ENCODE results near the gene EGFL7. TPM values are rescaled to one million over a fixed set of nuclear protein-coding genes. Genes with fewer than 3 reads are reported as not detected.

Gene EGFL7
- total RNA-seq, 3 donors from 2014 or later (not counting 1 experiment from before 2014, with no cell fraction given) = 0.28 to 0.47 (median 0.29) TPM

GRCh38 chr9:136667214-136667939, 4.7 kb downstream of the EGFL7 start:
- Mint-ChIP-seq H3K9me3 (no peaks in the 10 kb centered on the region), H3K4me3 (no peak overlapping the region), H3K27me3 (ENCODE audit: low read depth in 2 of 2) (peaks cover 0 to 10% of the 10 kb centered on the region in 2 donors), H3K27ac (no peak overlapping the region), H3K36me3 (no peaks in the 10 kb centered on the region), H3K4me1 (peaks cover 0 to 13% of the 10 kb centered on the region in 2 donors)
- DNase-seq (no peak), ATAC-seq (no peak)
- no peaks in the 10 kb centered on the region for H3K9me3 ChIP-seq (ENCODE audit: control insufficient read depth, insufficient read depth, low read length)
- WGBS (ENCODE audit: insufficient coverage) = 83% methylated on average over 21 of the region's 21 CpGs
- H3K27me3 ChIP-seq (ENCODE audit: control insufficient read depth, insufficient read depth, low read length) = peaks cover 31% of the 10 kb centered on the region
- TF ChIP-seq, protein P1, sequence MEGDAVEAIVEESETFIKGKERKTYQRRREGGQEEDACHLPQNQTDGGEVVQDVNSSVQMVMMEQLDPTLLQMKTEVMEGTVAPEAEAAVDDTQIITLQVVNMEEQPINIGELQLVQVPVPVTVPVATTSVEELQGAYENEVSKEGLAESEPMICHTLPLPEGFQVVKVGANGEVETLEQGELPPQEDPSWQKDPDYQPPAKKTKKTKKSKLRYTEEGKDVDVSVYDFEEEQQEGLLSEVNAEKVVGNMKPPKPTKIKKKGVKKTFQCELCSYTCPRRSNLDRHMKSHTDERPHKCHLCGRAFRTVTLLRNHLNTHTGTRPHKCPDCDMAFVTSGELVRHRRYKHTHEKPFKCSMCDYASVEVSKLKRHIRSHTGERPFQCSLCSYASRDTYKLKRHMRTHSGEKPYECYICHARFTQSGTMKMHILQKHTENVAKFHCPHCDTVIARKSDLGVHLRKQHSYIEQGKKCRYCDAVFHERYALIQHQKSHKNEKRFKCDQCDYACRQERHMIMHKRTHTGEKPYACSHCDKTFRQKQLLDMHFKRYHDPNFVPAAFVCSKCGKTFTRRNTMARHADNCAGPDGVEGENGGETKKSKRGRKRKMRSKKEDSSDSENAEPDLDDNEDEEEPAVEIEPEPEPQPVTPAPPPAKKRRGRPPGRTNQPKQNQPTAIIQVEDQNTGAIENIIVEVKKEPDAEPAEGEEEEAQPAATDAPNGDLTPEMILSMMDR (IDR thresholded peaks at IDR 0.05) = no peak
- intact Hi-C loops (cut with micrococcal nuclease) = no loop called here
- H3K27ac ChIP-seq (ENCODE audit: low read length) = no peak overlapping the region
- peaks cover 12% of the 10 kb centered on the region for H3K4me1 ChIP-seq (ENCODE audit: control insufficient read depth, insufficient read depth, low read length)
- no peak overlapping the region for H3K4me3 ChIP-seq (ENCODE audit: low read length)
- H3K36me3 ChIP-seq (ENCODE audit: control insufficient read depth, insufficient read depth, low read length) = no peaks in the 10 kb centered on the region

DNA sequence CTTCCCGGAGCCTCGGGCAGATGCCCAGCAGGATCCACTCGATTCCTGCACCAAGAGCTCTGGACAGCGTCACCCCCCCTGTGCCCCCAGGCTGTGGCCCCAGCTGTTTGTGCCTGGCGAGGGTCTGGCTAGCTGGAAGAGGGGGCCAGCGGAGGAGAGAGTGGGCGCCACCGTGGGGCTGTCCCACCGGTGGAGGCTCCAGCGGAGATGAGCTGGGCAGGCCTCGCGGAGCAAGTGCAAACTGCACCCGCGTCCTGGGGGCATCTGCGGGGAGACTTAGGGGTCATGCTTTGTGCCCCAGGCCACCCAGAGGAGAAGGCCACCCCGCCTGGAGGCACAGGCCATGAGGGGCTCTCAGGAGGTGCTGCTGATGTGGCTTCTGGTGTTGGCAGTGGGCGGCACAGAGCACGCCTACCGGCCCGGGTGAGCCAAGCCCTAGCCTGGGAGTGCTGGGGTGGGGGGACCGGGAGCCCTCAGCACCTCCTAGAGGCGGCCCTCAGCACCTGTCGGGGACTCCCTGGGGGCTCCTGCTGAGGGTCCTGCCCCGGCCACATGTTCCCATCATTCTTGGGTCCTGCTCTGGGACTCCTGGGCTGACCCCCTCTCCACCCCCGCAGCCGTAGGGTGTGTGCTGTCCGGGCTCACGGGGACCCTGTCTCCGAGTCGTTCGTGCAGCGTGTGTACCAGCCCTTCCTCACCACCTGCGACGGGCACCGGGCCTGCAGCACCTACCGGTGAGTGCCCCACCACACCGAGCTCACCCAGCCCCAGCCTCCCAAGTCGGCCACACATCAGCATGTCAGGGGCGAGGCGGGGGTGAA, 5.4 kb downstream of the EGFL7 start:
- peaks cover 12% of the 10 kb centered on the region for H3K4me1 ChIP-seq (ENCODE audit: control insufficient read depth, insufficient read depth, low read length)
- H3K9me3 Mint-ChIP-seq = no peaks in the 10 kb centered on the region
- no peaks in the 10 kb centered on the region for H3K36me3 Mint-ChIP-seq
- no peaks in the 10 kb centered on the region for H3K36me3 ChIP-seq (ENCODE audit: control insufficient read depth, insufficient read depth, low read length)
- intact Hi-C loops (cut with micrococcal nuclease) = no loop called here
- H3K27ac Mint-ChIP-seq = no peak overlapping the region
- TF ChIP-seq, protein P1 (IDR thresholded peaks at IDR 0.05) = no peak
- 78% methylated on average over 40 of the region's 40 CpGs for WGBS (ENCODE audit: insufficient coverage)
- peaks cover 0 to 10% of the 10 kb centered on the region in 2 donors for H3K27me3 Mint-ChIP-seq (ENCODE audit: low read depth in 2 of 2)
- no peak overlapping the region for H3K27ac ChIP-seq (ENCODE audit: low read length)
- H3K4me1 Mint-ChIP-seq = peaks cover 0 to 13% of the 10 kb centered on the region in 2 donors
- no peak for ATAC-seq
- peaks cover 25% of the 10 kb centered on the region for H3K27me3 ChIP-seq (ENCODE audit: control insufficient read depth, insufficient read depth, low read length)
- no peak for DNase-seq
- no peaks in the 10 kb centered on the region for H3K9me3 ChIP-seq (ENCODE audit: control insufficient read depth, insufficient read depth, low read length)
- no peak overlapping the region for H3K4me3 Mint-ChIP-seq
- H3K4me3 ChIP-seq (ENCODE audit: low read length) = no peak overlapping the region

DNA sequence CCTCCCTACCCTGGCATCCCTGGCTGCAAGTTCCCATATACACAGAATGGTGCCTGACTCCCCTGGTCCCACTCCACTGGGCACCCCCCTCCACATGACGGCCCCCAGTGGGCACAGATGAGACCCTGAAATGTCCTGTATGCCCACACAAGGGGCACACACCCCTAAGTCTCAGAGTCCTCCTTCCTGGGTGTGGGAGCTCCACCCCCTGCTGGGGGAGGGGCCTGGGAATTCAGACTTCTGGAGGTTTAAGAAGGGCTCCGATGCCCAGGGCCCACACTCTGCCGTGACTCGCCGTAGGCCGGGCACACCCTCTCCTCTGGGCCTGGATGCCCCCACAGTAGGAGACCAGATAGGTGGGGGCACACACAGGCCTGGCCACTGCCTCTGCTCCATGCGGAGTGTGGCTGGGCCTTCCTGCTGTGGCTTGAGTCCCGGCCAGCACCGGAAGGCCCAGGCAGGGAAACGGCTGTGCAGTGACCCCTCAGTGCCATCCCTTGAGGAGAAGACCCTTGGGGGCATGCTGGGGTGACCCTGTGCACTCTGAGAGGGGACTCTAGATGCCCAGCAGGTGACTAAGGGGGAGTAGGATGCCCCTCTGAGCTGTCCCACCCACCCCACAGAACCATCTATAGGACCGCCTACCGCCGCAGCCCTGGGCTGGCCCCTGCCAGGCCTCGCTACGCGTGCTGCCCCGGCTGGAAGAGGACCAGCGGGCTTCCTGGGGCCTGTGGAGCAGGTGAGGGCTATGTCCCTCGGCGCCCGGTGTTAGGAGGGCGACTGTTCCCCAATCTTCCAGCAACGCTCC, 6.5 kb downstream of the EGFL7 start:
- 86% methylated on average over 23 of the region's 23 CpGs for WGBS (ENCODE audit: insufficient coverage)
- Mint-ChIP-seq H3K4me1 (peaks cover 0 to 13% of the 10 kb centered on the region in 2 donors), H3K4me3 (no peak overlapping the region), H3K36me3 (no peaks in the 10 kb centered on the region), H3K9me3 (no peaks in the 10 kb centered on the region), H3K27me3 (ENCODE audit: low read depth in 2 of 2) (peaks cover 0 to 5% of the 10 kb centered on the region in 2 donors), H3K27ac (no peak overlapping the region)
- DNase-seq = no peak
- intact Hi-C loops (cut with micrococcal nuclease) = no loop called here
- H3K4me3 ChIP-seq (ENCODE audit: low read length) = no peak overlapping the region
- no peaks in the 10 kb centered on the region for H3K9me3 ChIP-seq (ENCODE audit: control insufficient read depth, insufficient read depth, low read length)
- no peaks in the 10 kb centered on the region for H3K36me3 ChIP-seq (ENCODE audit: control insufficient read depth, insufficient read depth, low read length)
- peaks cover 12% of the 10 kb centered on the region for H3K4me1 ChIP-seq (ENCODE audit: control insufficient read depth, insufficient read depth, low read length)
- peaks cover 18% of the 10 kb centered on the region for H3K27me3 ChIP-seq (ENCODE audit: control insufficient read depth, insufficient read depth, low read length)
- no peak overlapping the region for H3K27ac ChIP-seq (ENCODE audit: low read length)
- no peak for ATAC-seq
- TF ChIP-seq, protein P1 (IDR thresholded peaks at IDR 0.05) = no peak
